Measurements from ENCODE around the gene ATP11A.
"Not testable (repeated sequence)": the region's sequence is repeated elsewhere in the genome, so short reads cannot be mapped to it uniquely, and the experiment has no call there.

Gene ATP11A

GRCh38 chr13:112779856-112780604 is 90.2 kb downstream of the ATP11A start:
- no peak for DNase-seq

GRCh38 chr13:112781287-112781686 is 91.4 kb downstream of the ATP11A start:
- DNase-seq, result no peak

- DNase-seq, result no peak
Measured at GRCh38 chr13:112781881-112782361, 92.1 kb downstream of the ATP11A start.

GRCh38 chr13:112782429-112783010 is 92.7 kb downstream of the ATP11A start:
- no peak for DNase-seq

- DNase-seq, result no peak
Measured at GRCh38 chr13:112783135-112783977, 93.5 kb downstream of the ATP11A start.

- no peak for DNase-seq
Measured at GRCh38 chr13:112783978-112784371, 94.1 kb downstream of the ATP11A start.

GRCh38 chr13:112784811-112785482 is 95.1 kb downstream of the ATP11A start:
- DNase-seq, result no peak

- no peak for DNase-seq
Measured at GRCh38 chr13:112785483-112785856, 95.6 kb downstream of the ATP11A start.

- DNase-seq, result not testable (repeated sequence)
Measured at GRCh38 chr13:112786810-112787209, 97.0 kb downstream of the ATP11A start.

GRCh38 chr13:112790735-112791641 is 101.2 kb downstream of the ATP11A start:
- DNase-seq, result no peak

- DNase-seq, result no peak
Measured at GRCh38 chr13:112791663-112792440, 102.0 kb downstream of the ATP11A start.

- DNase-seq, result no peak
Measured at GRCh38 chr13:112792511-112792910, 102.7 kb downstream of the ATP11A start.

GRCh38 chr13:112793545-112794445 is 104.0 kb downstream of the ATP11A start:
- no peak for DNase-seq

GRCh38 chr13:112795277-112795676 is 105.4 kb downstream of the ATP11A start:
- DNase-seq, result no peak

- no peak for DNase-seq
Measured at GRCh38 chr13:112796190-112796915, 106.5 kb downstream of the ATP11A start.

GRCh38 chr13:112799394-112799793 is 109.6 kb downstream of the ATP11A start:
- DNase-seq, result no peak

- no peak for DNase-seq
Measured at GRCh38 chr13:112800057-112800456, 110.2 kb downstream of the ATP11A start.

GRCh38 chr13:112800807-112801206 is 111.0 kb downstream of the ATP11A start:
- DNase-seq, result not testable (repeated sequence)

GRCh38 chr13:112802802-112803195 is 113.0 kb downstream of the ATP11A start:
- DNase-seq, result no peak

Measured in CD4-positive, alpha-beta T cell treated with Interleukin-17A for 1 hour (primary cell).